ENCODE measurements around the gene ACP3.
A peak's percentile ranks its signal among the peaks of the same experiment; 100 is the strongest.

Gene ACP3

GRCh38 chr3:132399054-132399929 is 82.1 kb downstream of the ACP3 start:
- no peak overlapping the region for H3K4me3 ChIP-seq (ENCODE audit: low read depth, low read length)
- peak; percentile 87 for TF ChIP-seq CTCF (IDR thresholded peaks at IDR 0.05; ENCODE audit: low read depth, low read length, missing control alignments)
- peak; percentile 56 for DNase-seq
- no peak overlapping the region for H3K27ac ChIP-seq
- in situ Hi-C loops (cut with HindIII; ENCODE audit: low pct_ligation_motif_present, low sequenced_read_pairs), result no loop called here
- H3K36me3 ChIP-seq (replicated peaks), result no peaks in the 10 kb centered on the region
- no peaks in the 10 kb centered on the region for H3K27me3 ChIP-seq (replicated peaks)

- no peak for TF ChIP-seq CTCF (IDR thresholded peaks at IDR 0.05; ENCODE audit: low read depth, low read length, missing control alignments)
- H3K27ac ChIP-seq, result no peak overlapping the region
- DNase-seq, result no peak
- no peak overlapping the region for H3K4me3 ChIP-seq (ENCODE audit: low read depth, low read length)
- in situ Hi-C loops (cut with HindIII; ENCODE audit: low pct_ligation_motif_present, low sequenced_read_pairs), result no loop called here
- H3K36me3 ChIP-seq (replicated peaks), result no peaks in the 10 kb centered on the region
- H3K27me3 ChIP-seq (replicated peaks), result no peaks in the 10 kb centered on the region
Measured at GRCh38 chr3:132401255-132401654, 84.0 kb downstream of the ACP3 start.

- Histone ChIP-seq H3K4me3 (ENCODE audit: low read depth, low read length) (no peak overlapping the region), H3K36me3 (replicated peaks) (no peaks in the 10 kb centered on the region), H3K27me3 (replicated peaks) (no peaks in the 10 kb centered on the region), H3K27ac (no peak overlapping the region)
- TF ChIP-seq CTCF (IDR thresholded peaks at IDR 0.05; ENCODE audit: low read depth, low read length, missing control alignments), result no peak
- in situ Hi-C loops (cut with HindIII; ENCODE audit: low pct_ligation_motif_present, low sequenced_read_pairs), result no loop called here
- DNase-seq, result no peak
Measured at GRCh38 chr3:132404276-132404675, 87.1 kb downstream of the ACP3 start.

GRCh38 chr3:132405188-132405587 is 88.0 kb downstream of the ACP3 start:
- H3K27ac ChIP-seq, result no peak overlapping the region
- in situ Hi-C loops (cut with HindIII; ENCODE audit: low pct_ligation_motif_present, low sequenced_read_pairs), result no loop called here
- DNase-seq, result no peak
- H3K36me3 ChIP-seq (replicated peaks), result no peaks in the 10 kb centered on the region
- H3K4me3 ChIP-seq (ENCODE audit: low read depth, low read length), result no peak overlapping the region
- no peak for TF ChIP-seq CTCF (IDR thresholded peaks at IDR 0.05; ENCODE audit: low read depth, low read length, missing control alignments)
- H3K27me3 ChIP-seq (replicated peaks), result no peaks in the 10 kb centered on the region

- in situ Hi-C loops (cut with HindIII; ENCODE audit: low pct_ligation_motif_present, low sequenced_read_pairs), result no loop called here
- no peaks in the 10 kb centered on the region for H3K36me3 ChIP-seq (replicated peaks)
- no peak for DNase-seq
- H3K27ac ChIP-seq, result no peak overlapping the region
- TF ChIP-seq CTCF (IDR thresholded peaks at IDR 0.05; ENCODE audit: low read depth, low read length, missing control alignments), result no peak
- no peaks in the 10 kb centered on the region for H3K27me3 ChIP-seq (replicated peaks)
- no peak overlapping the region for H3K4me3 ChIP-seq (ENCODE audit: low read depth, low read length)
Measured at GRCh38 chr3:132405609-132406299, 88.5 kb downstream of the ACP3 start.

Measured in brain microvascular endothelial cell (primary cell).